Mucosa of descending colon (tissue), 3 donors: Measurements from ENCODE around the gene HES4. TPM values are rescaled to one million over a fixed set of nuclear protein-coding genes. Genes with fewer than 3 reads are reported as not detected.
A peak's percentile ranks its signal among the peaks of the same experiment; 100 is the strongest.

Experiments
- ATAC-seq: fragments of 200-7000 bp; cut with Tn5 transposase; one replicate; pipeline ENCODE4 v1.9.1; 2020; ENCODE audit warnings: mild to moderate bottlenecking, moderate library complexity
- DNase-seq, 3 donors: peaks; one replicate each; pipeline ENCODE4 v3.0.0-alpha.2; 2020
- H3K36me3 ChIP-seq: fragments of 200-600 bp; one replicate; pipeline ENCODE4 v1.8.0; 2021; ENCODE audit warnings: low read depth, mild to moderate bottlenecking
- H3K4me1 ChIP-seq: fragments of 200-600 bp; one replicate; pipeline ENCODE4 v1.8.0; 2021; ENCODE audit warnings: low read depth, mild to moderate bottlenecking
- H3K4me3 ChIP-seq: fragments of 200-600 bp; one replicate; pipeline ENCODE4 v1.8.0; 2021; ENCODE audit warnings: mild to moderate bottlenecking
- H3K9me3 ChIP-seq: fragments of 200-600 bp; one replicate; pipeline ENCODE4 v1.8.0; 2021; ENCODE audit warnings: mild to moderate bottlenecking
- CTCF ChIP-seq: fragments of 200-600 bp; IDR thresholded peaks from one replicate; pipeline ENCODE4 v1.8.0; 2022; ENCODE audit warnings: antibody characterized with exemption, mild to moderate bottlenecking
- intact Hi-C, 2 donors: fragments of 100-400 bp; cut with DNase I in 1 of 2; cut with micrococcal nuclease in 1 of 2; formaldehyde crosslinking; loops; one replicate each; pipeline versions ENCODE4 v1.11.0 to v1.11.1; 2022; cut with DNase I, micrococcal nuclease
- total RNA-seq, 3 donors: library from RNA; stranded (reverse); fragmentation: NEBNext Ultra II Directional in 2 of 3; extraction: Animal tissue kit (Norgen Biotek cat#: 25700) in 2 of 3; gene quantifications; one replicate each; pipeline versions ENCODE4 v1.2.1 to v1.2.4, GENCODE V29; 2021 to 2023
- donor health status: DM: no; HTN: no; CAD: no; lungs with moderate emphysema.
- donor health status: DM: no; HTN: no; CAD: no.
- donor health status: DM: no; HTN: yes; CAD: no.

HES4 gene
- total RNA-seq, 3 donors from 2014 or later = 10.3 to 22.7 (median 21.1) TPM

GRCh38 chr1:967466-968343, 32.2 kb downstream of the HES4 start:
- DNase-seq = peak in 1 of 3 donors; percentile 30
- intact Hi-C loops = no loop called here

GRCh38 chr1:966704-967300, 33.1 kb downstream of the HES4 start:
- Histone ChIP-seq H3K4me3 (peak overlapping the region; percentile 30), H3K36me3 (no peaks in the 10 kb centered on the region), H3K4me1 (peaks cover 14% of the 10 kb centered on the region), H3K9me3 (no peaks in the 10 kb centered on the region)
- intact Hi-C loops = no loop called here
- TF ChIP-seq CTCF = no peak
- peak; percentile 82 to 89 (median 85) for DNase-seq
- ATAC-seq = peak; percentile 90

More at GRCh38 chr1:967466-968343, 32.2 kb downstream of the HES4 start:
- Histone ChIP-seq H3K4me1 (peaks cover 14% of the 10 kb centered on the region), H3K9me3 (no peaks in the 10 kb centered on the region), H3K36me3 (no peaks in the 10 kb centered on the region), H3K4me3 (no peak overlapping the region)
- no peak for TF ChIP-seq CTCF
- no peak for ATAC-seq

- Histone ChIP-seq H3K36me3 (no peaks in the 10 kb centered on the region), H3K4me3 (peak within 1 kb of the TSS; percentile 30), H3K9me3 (no peaks in the 10 kb centered on the region), H3K4me1 (peaks cover 17% of the 10 kb centered on the region)
- ATAC-seq = peak; percentile 83
- intact Hi-C loops = no loop called here
- TF ChIP-seq CTCF = no peak
- DNase-seq = peak in 2 of 3 donors; percentile 40 to 61
These were observed 33.7 kb downstream of the HES4 start, which contains the start of gene PLEKHN1 for GRCh38 chr1:966135-966703. Gene PLEKHN1, plus strand, starts transcription at chr1:966482. Its CDS starts 50 bp downstream, at chr1:966532.

GRCh38 chr1:965526-966134, 34.3 kb downstream of the HES4 start:
- Histone ChIP-seq H3K4me1 (peaks cover 17% of the 10 kb centered on the region), H3K9me3 (no peaks in the 10 kb centered on the region), H3K4me3 (no peak overlapping the region), H3K36me3 (no peaks in the 10 kb centered on the region)
- intact Hi-C loops = no loop called here
- no peak for TF ChIP-seq CTCF
- ATAC-seq (no peak), DNase-seq (no peak)

GRCh38 chr1:964691-965525, 35.0 kb downstream of the HES4 start:
- no peaks in the 10 kb centered on the region for H3K9me3 ChIP-seq
- H3K4me1 ChIP-seq = peaks cover 17% of the 10 kb centered on the region
- no peak overlapping the region for H3K4me3 ChIP-seq
- no peaks in the 10 kb centered on the region for H3K36me3 ChIP-seq
- ATAC-seq (no peak), DNase-seq (no peak)
- intact Hi-C loops = no loop called here
- TF ChIP-seq CTCF = no peak
